ENCODE results near the gene SLC16A8. TPM values are rescaled to one million over a fixed set of nuclear protein-coding genes. Genes with fewer than 3 reads are reported as not detected.
A peak's percentile ranks its signal among the peaks of the same experiment; 100 is the strongest.

The SLC16A8 gene
- total and polyA plus RNA-seq, 2 of the 13 experiments (the other 11 are each of a cell fraction or from before 2014, with no cell fraction given): not detected

DNA sequence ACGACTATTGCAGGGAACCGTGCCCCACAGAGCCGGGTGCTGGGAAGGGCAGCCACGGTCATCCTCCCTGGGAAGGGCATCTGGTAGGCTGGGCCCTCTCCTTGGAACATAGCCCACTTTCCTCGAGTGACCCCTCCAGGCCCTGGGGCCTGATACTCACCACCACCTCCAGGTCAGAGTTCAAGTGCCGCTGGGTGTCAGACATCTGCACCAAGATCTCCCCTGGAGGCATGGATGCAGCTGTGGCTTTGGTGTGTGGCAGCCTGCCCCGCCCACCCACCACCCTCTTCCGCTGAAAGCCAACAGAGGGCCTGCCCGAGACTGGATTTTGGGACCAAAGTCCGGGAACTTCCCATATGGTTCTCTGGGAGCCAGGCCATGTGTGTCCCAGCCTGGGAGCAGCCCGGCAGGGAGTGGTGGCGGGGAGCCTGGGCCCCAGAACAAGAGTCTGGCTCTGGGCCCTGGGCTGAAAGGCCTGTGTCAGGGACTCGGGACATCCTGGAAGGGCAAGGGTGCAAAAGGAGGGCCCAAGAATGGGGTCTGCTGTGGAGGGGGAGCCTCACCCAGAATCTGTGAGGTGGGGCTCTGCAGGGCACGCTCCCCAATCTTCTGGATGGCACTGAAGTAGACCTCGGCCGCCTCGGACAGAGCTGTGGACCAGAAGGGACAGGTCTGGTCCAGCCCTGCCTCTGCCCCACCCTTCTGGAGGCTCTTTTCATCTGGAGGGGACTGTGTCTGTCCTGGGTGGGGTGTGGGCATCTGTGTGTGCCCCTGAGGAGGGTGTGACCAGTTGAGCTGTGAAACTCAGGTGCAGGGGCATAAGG, 23.9 kb upstream of the SLC16A8 start (continued):
- TF ChIP-seq SOX13 (IDR thresholded peaks at IDR 0.05) (no peak), SOX13 (CRISPR knock-in tag; conservative IDR thresholded peaks at IDR 0.05 in 1 of 2, IDR thresholded peaks at IDR 0.05 in 1 of 2) (peak in 1 of 2 experiments; percentile 60; a peak in 2 of 4 replicates), SALL1 (CRISPR knock-in tag; IDR thresholded peaks at IDR 0.05) (peak; percentile 57), MAZ (IDR thresholded peaks at IDR 0.05; ENCODE audit: borderline replicate concordance, low read depth, low read length) (0 out of 2 replicates have a peak, but pooled peaks have one; percentile 18), MAZ (CRISPR knock-in tag; IDR thresholded peaks at IDR 0.05; ENCODE audit: low read depth) (no peak), HMG20B (CRISPR knock-in tag; conservative IDR thresholded peaks at IDR 0.05) (peak; percentile 36; the same call in 1 of the 2 replicates), ZNF878 (CRISPR knock-in tag; IDR thresholded peaks at IDR 0.05) (no peak), GABPA (IDR thresholded peaks at IDR 0.05; ENCODE audit: low read depth, low read length) (no peak), GABPA (CRISPR knock-in tag; IDR thresholded peaks at IDR 0.05; ENCODE audit: low read depth) (peak; percentile 65), TBL1XR1 (IDR thresholded peaks at IDR 0.05; ENCODE audit: borderline replicate concordance, low read length, partially characterized antibody) (peak; percentile 21), RCOR2 (CRISPR knock-in tag; IDR thresholded peaks at IDR 0.05) (peak; percentile 66), ZNF569 (CRISPR knock-in tag; IDR thresholded peaks at IDR 0.05; ENCODE audit: borderline replicate concordance) (no peak), AGO1 (IDR thresholded peaks at IDR 0.05; ENCODE audit: low read depth, low read length, poor library complexity, severe bottlenecking) (peak; percentile 40), ZNF343 (CRISPR knock-in tag; IDR thresholded peaks at IDR 0.05) (0 out of 2 replicates have a peak, but pooled peaks have one; percentile 15), EP300 (IDR thresholded peaks at IDR 0.05; ENCODE audit: low read depth in 2 of 2, low read length in 2 of 2) (peak in 1 of 2 experiments; percentile 47; a peak in 1 of 4 replicates), EP300 (CRISPR knock-in tag; IDR thresholded peaks at IDR 0.05; ENCODE audit: borderline replicate concordance) (no peak), ZNF761 (CRISPR knock-in tag; conservative IDR thresholded peaks at IDR 0.05) (peak; percentile 47; the same call in 1 of the 2 replicates)
- TF ChIP-seq, protein P1, sequence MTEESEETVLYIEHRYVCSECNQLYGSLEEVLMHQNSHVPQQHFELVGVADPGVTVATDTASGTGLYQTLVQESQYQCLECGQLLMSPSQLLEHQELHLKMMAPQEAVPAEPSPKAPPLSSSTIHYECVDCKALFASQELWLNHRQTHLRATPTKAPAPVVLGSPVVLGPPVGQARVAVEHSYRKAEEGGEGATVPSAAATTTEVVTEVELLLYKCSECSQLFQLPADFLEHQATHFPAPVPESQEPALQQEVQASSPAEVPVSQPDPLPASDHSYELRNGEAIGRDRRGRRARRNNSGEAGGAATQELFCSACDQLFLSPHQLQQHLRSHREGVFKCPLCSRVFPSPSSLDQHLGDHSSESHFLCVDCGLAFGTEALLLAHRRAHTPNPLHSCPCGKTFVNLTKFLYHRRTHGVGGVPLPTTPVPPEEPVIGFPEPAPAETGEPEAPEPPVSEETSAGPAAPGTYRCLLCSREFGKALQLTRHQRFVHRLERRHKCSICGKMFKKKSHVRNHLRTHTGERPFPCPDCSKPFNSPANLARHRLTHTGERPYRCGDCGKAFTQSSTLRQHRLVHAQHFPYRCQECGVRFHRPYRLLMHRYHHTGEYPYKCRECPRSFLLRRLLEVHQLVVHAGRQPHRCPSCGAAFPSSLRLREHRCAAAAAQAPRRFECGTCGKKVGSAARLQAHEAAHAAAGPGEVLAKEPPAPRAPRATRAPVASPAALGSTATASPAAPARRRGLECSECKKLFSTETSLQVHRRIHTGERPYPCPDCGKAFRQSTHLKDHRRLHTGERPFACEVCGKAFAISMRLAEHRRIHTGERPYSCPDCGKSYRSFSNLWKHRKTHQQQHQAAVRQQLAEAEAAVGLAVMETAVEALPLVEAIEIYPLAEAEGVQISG (CRISPR knock-in tag; IDR thresholded peaks at IDR 0.05): peak; percentile 45; the same call in 1 of the 2 replicates
- TF ChIP-seq, protein P2, sequence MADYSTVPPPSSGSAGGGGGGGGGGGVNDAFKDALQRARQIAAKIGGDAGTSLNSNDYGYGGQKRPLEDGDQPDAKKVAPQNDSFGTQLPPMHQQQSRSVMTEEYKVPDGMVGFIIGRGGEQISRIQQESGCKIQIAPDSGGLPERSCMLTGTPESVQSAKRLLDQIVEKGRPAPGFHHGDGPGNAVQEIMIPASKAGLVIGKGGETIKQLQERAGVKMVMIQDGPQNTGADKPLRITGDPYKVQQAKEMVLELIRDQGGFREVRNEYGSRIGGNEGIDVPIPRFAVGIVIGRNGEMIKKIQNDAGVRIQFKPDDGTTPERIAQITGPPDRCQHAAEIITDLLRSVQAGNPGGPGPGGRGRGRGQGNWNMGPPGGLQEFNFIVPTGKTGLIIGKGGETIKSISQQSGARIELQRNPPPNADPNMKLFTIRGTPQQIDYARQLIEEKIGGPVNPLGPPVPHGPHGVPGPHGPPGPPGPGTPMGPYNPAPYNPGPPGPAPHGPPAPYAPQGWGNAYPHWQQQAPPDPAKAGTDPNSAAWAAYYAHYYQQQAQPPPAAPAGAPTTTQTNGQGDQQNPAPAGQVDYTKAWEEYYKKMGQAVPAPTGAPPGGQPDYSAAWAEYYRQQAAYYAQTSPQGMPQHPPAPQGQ (CRISPR knock-in tag; IDR thresholded peaks at IDR 0.05; ENCODE audit: borderline replicate concordance): no peak
- TF ChIP-seq, protein P3, sequence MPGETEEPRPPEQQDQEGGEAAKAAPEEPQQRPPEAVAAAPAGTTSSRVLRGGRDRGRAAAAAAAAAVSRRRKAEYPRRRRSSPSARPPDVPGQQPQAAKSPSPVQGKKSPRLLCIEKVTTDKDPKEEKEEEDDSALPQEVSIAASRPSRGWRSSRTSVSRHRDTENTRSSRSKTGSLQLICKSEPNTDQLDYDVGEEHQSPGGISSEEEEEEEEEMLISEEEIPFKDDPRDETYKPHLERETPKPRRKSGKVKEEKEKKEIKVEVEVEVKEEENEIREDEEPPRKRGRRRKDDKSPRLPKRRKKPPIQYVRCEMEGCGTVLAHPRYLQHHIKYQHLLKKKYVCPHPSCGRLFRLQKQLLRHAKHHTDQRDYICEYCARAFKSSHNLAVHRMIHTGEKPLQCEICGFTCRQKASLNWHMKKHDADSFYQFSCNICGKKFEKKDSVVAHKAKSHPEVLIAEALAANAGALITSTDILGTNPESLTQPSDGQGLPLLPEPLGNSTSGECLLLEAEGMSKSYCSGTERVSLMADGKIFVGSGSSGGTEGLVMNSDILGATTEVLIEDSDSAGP (CRISPR knock-in tag; IDR thresholded peaks at IDR 0.05; ENCODE audit: borderline replicate concordance): peak; percentile 64; the same call in 1 of the 2 replicates
